ENCODE measurements around the gene CCDC179. TPM values are rescaled to one million over a fixed set of nuclear protein-coding genes. Genes with fewer than 3 reads are reported as not detected.

The CCDC179 gene
- polyA plus RNA-seq: not detected
- long read RNA-seq, donor 1: 0 reads
- long read RNA-seq, donor 2: 0 reads
- long read RNA-seq, donor 3: 0 reads
- long read RNA-seq, donor 4: 0 reads
- long read RNA-seq, donor 5: 0 reads
- long read RNA-seq, donor 6: 0 reads
- long read RNA-seq, donor 7: 0 reads
- long read RNA-seq, donor 8: 0 reads
- long read RNA-seq, donor 9: 0 reads
- long read RNA-seq, donor 10: 0 reads

DNA sequence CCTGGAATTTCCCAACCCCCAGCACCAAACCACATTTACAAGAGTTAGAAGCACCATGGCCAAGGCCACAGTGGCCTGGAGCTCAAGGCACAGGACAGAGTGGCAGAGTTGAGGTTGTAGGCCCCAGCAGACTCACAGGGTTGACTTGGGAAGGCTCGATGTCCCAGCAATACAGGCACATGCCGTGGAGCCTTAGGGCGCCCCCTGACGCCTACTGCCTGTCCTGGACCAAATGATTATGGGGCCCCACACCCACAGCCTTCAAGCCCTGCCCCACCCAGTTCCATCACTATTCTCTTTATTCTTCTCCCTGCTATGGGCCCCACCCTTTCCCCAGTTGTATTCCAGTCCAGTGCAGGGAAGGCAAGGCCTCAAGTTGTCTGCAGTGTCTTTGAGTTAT is at the start of gene CCDC179:
Gene CCDC179, minus strand, starts transcription at position 234 of the 400 bp plus-strand sequence. Its CDS starts 53 bp downstream, at position 181.
- Histone ChIP-seq H3K27me3 (ENCODE audit: control insufficient read depth in 3 of 3, insufficient read depth in 3 of 3, low read length in 3 of 3) (no peaks in the 10 kb centered on the region), H3K4me1 (ENCODE audit: control insufficient read depth in 3 of 3, insufficient read depth in 2 of 3, low read depth in 1 of 3, low read length in 2 of 3) (no peaks in the 10 kb centered on the region), H3K4me3 (ENCODE audit: low read depth in 1 of 3, low read length in 3 of 3) (no peak within 1 kb of the TSS), H3K27ac (ENCODE audit: low read depth in 1 of 3, low read length in 2 of 3) (no peak within 1 kb of the TSS), H3K9me3 (ENCODE audit: control insufficient read depth in 2 of 2, insufficient read depth in 1 of 2, low read depth in 1 of 2, low read length in 1 of 2) (no peaks in the 10 kb centered on the region), H3K36me3 (ENCODE audit: control insufficient read depth in 3 of 3, insufficient read depth in 2 of 3, low read depth in 1 of 3, low read length in 3 of 3) (no peaks in the 10 kb centered on the region)
- DNase-seq (no peak), FAIRE-seq (no peak)
- 92 to 99% (median 95%) methylated on average over 4 of the region's 4 CpGs for WGBS, 3 donors

DNA sequence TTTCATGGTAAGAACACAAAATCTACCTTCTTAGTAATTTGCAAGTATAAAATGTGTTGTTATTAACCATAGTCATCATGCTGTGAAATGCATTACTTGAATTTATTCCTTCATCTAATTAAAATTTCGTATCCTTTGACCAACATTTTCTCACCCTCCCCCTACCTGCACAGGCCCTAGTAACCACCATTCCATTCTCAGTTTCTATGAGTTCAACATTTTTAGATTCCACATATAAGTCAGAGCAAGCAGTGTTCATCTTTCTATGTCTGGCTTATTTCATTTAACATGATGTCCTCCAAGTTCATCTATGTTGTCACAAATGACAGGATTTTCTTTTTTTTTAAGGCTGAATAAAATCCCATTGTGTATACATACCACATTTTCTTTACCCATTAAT is 43.5 kb upstream of the CCDC179 start:
- WGBS, 3 donors: 71 to 86% (median 81%) methylated on average over 1 of the region's 1 CpG
- H3K9me3 ChIP-seq (ENCODE audit: control insufficient read depth in 2 of 2, insufficient read depth in 1 of 2, low read depth in 1 of 2, low read length in 1 of 2): peaks cover 0 to 2% of the 10 kb centered on the region in 2 donors
- FAIRE-seq: no peak

DNA sequence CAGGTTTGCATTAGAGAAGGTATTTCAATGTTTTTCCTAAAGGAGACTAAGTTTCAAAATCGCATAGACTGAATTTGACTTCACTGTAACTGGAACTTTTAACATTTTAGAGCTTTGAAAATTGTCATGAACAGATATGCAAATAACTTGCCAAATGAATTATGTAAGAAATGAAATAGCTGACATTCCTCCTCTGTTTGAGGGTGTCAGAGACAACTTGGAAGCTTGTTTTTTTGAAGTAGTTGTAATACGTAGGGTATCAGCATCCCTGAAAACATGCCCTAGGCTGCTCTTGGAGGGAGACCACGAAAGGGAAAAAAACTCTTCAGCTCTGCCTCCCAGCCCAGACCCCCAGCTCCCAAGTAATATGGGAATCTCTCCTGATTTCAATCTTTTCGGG is 41.3 kb upstream of the CCDC179 start:
- FAIRE-seq (no peak), DNase-seq (no peak)
- no peaks in the 10 kb centered on the region for H3K9me3 ChIP-seq (ENCODE audit: control insufficient read depth in 2 of 2, insufficient read depth in 1 of 2, low read depth in 1 of 2, low read length in 1 of 2)
- no peak overlapping the region for H3K27ac ChIP-seq (ENCODE audit: low read depth in 1 of 3, low read length in 2 of 3)
- H3K27me3 ChIP-seq (ENCODE audit: control insufficient read depth in 3 of 3, insufficient read depth in 3 of 3, low read length in 3 of 3): no peaks in the 10 kb centered on the region
- no peaks in the 10 kb centered on the region for H3K36me3 ChIP-seq (ENCODE audit: control insufficient read depth in 3 of 3, insufficient read depth in 2 of 3, low read depth in 1 of 3, low read length in 3 of 3)
- H3K4me3 ChIP-seq (ENCODE audit: low read depth in 1 of 3, low read length in 3 of 3): no peak overlapping the region
- 73 to 87% (median 82%) methylated on average over 4 of the region's 4 CpGs for WGBS, 3 donors
- H3K4me1 ChIP-seq (ENCODE audit: control insufficient read depth in 3 of 3, insufficient read depth in 2 of 3, low read depth in 1 of 3, low read length in 2 of 3): no peaks in the 10 kb centered on the region

More for the DNA sequence above, 43.5 kb upstream of the CCDC179 start:
- Histone ChIP-seq H3K36me3 (ENCODE audit: control insufficient read depth in 3 of 3, insufficient read depth in 2 of 3, low read depth in 1 of 3, low read length in 3 of 3) (no peaks in the 10 kb centered on the region), H3K27me3 (ENCODE audit: control insufficient read depth in 3 of 3, insufficient read depth in 3 of 3, low read length in 3 of 3) (no peaks in the 10 kb centered on the region), H3K4me3 (ENCODE audit: low read depth in 1 of 3, low read length in 3 of 3) (no peak overlapping the region), H3K27ac (ENCODE audit: low read depth in 1 of 3, low read length in 2 of 3) (no peak overlapping the region), H3K4me1 (ENCODE audit: control insufficient read depth in 3 of 3, insufficient read depth in 2 of 3, low read depth in 1 of 3, low read length in 2 of 3) (no peaks in the 10 kb centered on the region)
- no peak for DNase-seq

DNA sequence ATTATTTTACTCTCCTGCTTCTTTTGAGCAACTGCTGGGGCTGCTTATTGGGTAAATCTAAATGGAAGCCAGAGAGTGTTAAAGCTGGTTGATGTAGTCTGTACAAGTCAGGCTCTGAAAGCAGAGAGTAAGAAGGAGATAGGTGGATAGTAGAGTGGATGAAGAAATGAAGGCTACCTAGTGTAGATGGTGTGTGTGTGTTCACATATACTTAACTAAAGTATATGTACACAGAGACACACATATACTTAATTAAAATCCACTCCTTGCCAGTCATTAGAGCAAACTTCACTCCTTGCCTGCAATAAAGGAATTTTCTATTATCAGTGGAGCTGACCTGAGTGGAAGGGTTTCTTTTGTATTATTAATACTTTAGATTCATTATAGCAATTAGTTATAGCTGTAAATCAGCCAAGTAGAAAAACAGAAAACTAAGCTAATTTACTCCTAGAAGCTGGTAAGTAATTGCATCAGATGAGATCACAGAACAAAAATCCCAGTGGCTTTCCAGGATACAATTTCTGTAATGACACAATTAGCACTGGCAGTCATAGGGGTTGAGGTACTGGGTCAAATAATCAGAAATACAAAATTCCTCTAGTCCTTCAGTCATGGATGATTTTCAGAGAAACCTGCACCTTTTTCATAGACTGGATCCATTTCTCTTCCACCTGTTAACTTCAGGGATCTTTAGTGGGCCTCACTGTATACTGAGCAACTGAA is 40.7 kb upstream of the CCDC179 start:
- no peaks in the 10 kb centered on the region for H3K36me3 ChIP-seq (ENCODE audit: control insufficient read depth in 3 of 3, insufficient read depth in 2 of 3, low read depth in 1 of 3, low read length in 3 of 3)
- H3K9me3 ChIP-seq (ENCODE audit: control insufficient read depth in 2 of 2, insufficient read depth in 1 of 2, low read depth in 1 of 2, low read length in 1 of 2): no peaks in the 10 kb centered on the region
- no peaks in the 10 kb centered on the region for H3K4me1 ChIP-seq (ENCODE audit: control insufficient read depth in 3 of 3, insufficient read depth in 2 of 3, low read depth in 1 of 3, low read length in 2 of 3)
- no peak overlapping the region for H3K27ac ChIP-seq (ENCODE audit: low read depth in 1 of 3, low read length in 2 of 3)
- FAIRE-seq (no peak), DNase-seq (no peak)
- H3K4me3 ChIP-seq (ENCODE audit: low read depth in 1 of 3, low read length in 3 of 3): no peak overlapping the region
- H3K27me3 ChIP-seq (ENCODE audit: control insufficient read depth in 3 of 3, insufficient read depth in 3 of 3, low read length in 3 of 3): no peaks in the 10 kb centered on the region

DNA sequence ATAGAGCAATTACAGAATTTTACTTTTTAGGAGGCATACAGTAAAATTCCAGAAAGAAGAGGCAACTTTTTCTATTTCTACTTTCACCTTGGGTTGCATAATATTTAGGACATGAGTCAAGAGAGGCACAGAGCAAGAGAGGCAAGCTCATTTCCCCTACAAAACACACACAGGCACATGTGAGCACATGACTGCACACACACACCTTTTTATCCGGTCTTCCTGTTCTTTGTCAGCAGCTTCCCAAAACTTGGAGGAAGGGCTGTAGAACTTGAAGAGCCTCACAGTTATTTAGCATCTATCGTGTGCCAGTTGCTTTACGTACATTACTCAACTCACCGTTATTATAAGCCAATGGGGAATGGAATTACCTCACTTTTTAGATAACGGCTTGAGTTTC is 37.8 kb upstream of the CCDC179 start:
- WGBS, 3 donors: 88 to 90% (median 88%) methylated on average over 5 of the region's 5 CpGs
- no peak for FAIRE-seq
- no peaks in the 10 kb centered on the region for H3K4me1 ChIP-seq (ENCODE audit: control insufficient read depth in 3 of 3, insufficient read depth in 2 of 3, low read depth in 1 of 3, low read length in 2 of 3)
- no peaks in the 10 kb centered on the region for H3K9me3 ChIP-seq (ENCODE audit: control insufficient read depth in 2 of 2, insufficient read depth in 1 of 2, low read depth in 1 of 2, low read length in 1 of 2)
- DNase-seq: no peak
- H3K27me3 ChIP-seq (ENCODE audit: control insufficient read depth in 3 of 3, insufficient read depth in 3 of 3, low read length in 3 of 3): no peaks in the 10 kb centered on the region
- H3K4me3 ChIP-seq (ENCODE audit: low read depth in 1 of 3, low read length in 3 of 3): no peak overlapping the region
- H3K27ac ChIP-seq (ENCODE audit: low read depth in 1 of 3, low read length in 2 of 3): no peak overlapping the region
- no peaks in the 10 kb centered on the region for H3K36me3 ChIP-seq (ENCODE audit: control insufficient read depth in 3 of 3, insufficient read depth in 2 of 3, low read depth in 1 of 3, low read length in 3 of 3)

DNA sequence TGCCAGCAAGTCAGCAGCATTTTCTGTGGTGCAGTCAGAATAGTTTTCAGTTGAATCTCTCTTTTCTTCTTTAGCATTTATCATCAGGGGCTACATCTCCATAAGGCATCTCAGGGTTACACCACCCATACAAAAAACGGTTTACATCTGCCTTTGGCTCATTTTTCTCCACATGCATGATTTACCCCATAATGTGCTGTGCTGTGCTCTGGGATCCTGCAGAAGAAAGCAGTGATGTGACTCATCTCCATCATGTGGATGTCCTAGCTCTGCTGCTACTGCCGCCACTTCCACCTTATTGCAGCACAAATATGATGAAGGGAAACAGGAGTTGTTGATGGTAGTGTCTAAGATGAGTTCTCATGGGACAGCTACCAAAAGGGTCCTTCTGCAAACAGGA is 30.0 kb upstream of the CCDC179 start:
- no peak for FAIRE-seq
- H3K4me3 ChIP-seq (ENCODE audit: low read depth in 1 of 3, low read length in 3 of 3): no peak overlapping the region
- no peaks in the 10 kb centered on the region for H3K27me3 ChIP-seq (ENCODE audit: control insufficient read depth in 3 of 3, insufficient read depth in 3 of 3, low read length in 3 of 3)
- H3K36me3 ChIP-seq (ENCODE audit: control insufficient read depth in 3 of 3, insufficient read depth in 2 of 3, low read depth in 1 of 3, low read length in 3 of 3): no peaks in the 10 kb centered on the region
- WGBS, 3 donors: 75 to 86% (median 78%) methylated on average over 2 of the region's 2 CpGs
- H3K4me1 ChIP-seq (ENCODE audit: control insufficient read depth in 3 of 3, insufficient read depth in 2 of 3, low read depth in 1 of 3, low read length in 2 of 3): no peaks in the 10 kb centered on the region
- H3K27ac ChIP-seq (ENCODE audit: low read depth in 1 of 3, low read length in 2 of 3): no peak overlapping the region
- no peak for DNase-seq
- H3K9me3 ChIP-seq (ENCODE audit: control insufficient read depth in 2 of 2, insufficient read depth in 1 of 2, low read depth in 1 of 2, low read length in 1 of 2): no peaks in the 10 kb centered on the region

DNA sequence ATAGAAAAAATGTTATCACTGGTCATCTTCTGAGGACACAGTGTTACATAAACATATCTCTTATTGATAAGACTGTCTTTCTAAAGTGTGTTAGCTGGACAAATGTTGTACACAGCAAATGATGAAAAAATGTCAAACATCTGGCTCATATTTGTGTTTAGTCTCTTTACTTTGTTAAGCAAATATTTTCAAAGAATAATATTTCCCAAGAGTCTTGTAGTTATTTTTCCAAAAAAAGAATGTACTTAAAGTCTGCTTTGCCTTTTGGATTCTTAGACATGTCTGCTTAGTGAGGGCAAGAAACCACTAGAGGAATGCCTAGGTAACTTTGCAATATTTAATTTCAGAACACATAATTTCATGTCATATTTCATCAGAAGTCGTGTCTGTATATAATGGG is 23.9 kb upstream of the CCDC179 start:
- H3K27ac ChIP-seq (ENCODE audit: low read depth in 1 of 3, low read length in 2 of 3): no peak overlapping the region
- FAIRE-seq (no peak), DNase-seq (no peak)
- H3K27me3 ChIP-seq (ENCODE audit: control insufficient read depth in 3 of 3, insufficient read depth in 3 of 3, low read length in 3 of 3): no peaks in the 10 kb centered on the region
- H3K4me1 ChIP-seq (ENCODE audit: control insufficient read depth in 3 of 3, insufficient read depth in 2 of 3, low read depth in 1 of 3, low read length in 2 of 3): no peaks in the 10 kb centered on the region
- H3K4me3 ChIP-seq (ENCODE audit: low read depth in 1 of 3, low read length in 3 of 3): no peak overlapping the region
- H3K36me3 ChIP-seq (ENCODE audit: control insufficient read depth in 3 of 3, insufficient read depth in 2 of 3, low read depth in 1 of 3, low read length in 3 of 3): no peaks in the 10 kb centered on the region
- WGBS, 3 donors: 60 to 79% (median 68%) methylated on average over 1 of the region's 1 CpG
- no peaks in the 10 kb centered on the region for H3K9me3 ChIP-seq (ENCODE audit: control insufficient read depth in 2 of 2, insufficient read depth in 1 of 2, low read depth in 1 of 2, low read length in 1 of 2)

DNA sequence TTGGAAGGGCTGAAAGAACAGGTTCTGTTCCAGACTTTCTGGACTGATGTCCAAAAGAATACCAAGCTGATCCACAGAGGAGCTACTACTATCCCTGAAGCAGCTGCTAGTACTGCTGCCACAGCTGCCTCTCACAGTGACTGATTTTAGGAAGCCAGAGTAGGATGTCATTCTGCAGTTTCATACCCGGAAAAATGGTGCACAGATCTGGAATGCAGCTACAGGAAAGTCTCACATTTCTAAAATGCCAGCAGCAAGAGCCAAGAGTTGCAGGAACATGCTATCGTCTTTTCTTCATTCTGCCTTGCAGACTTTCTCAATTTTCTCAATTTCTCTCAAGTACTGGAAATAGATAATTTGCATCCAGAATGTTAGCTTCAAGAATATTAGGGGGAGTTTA is 19.4 kb upstream of the CCDC179 start:
- H3K4me1 ChIP-seq (ENCODE audit: control insufficient read depth in 3 of 3, insufficient read depth in 2 of 3, low read depth in 1 of 3, low read length in 2 of 3): peaks cover 0 to 5% (median 0%) of the 10 kb centered on the region in 3 donors
- no peak overlapping the region for H3K27ac ChIP-seq (ENCODE audit: low read depth in 1 of 3, low read length in 2 of 3)
- no peaks in the 10 kb centered on the region for H3K27me3 ChIP-seq (ENCODE audit: control insufficient read depth in 3 of 3, insufficient read depth in 3 of 3, low read length in 3 of 3)
- no peak for FAIRE-seq
- DNase-seq: no peak
- H3K36me3 ChIP-seq (ENCODE audit: control insufficient read depth in 3 of 3, insufficient read depth in 2 of 3, low read depth in 1 of 3, low read length in 3 of 3): no peaks in the 10 kb centered on the region
- WGBS, 3 donors: 57 to 82% (median 76%) methylated on average over 2 of the region's 2 CpGs
- H3K4me3 ChIP-seq (ENCODE audit: low read depth in 1 of 3, low read length in 3 of 3): no peak overlapping the region
- H3K9me3 ChIP-seq (ENCODE audit: control insufficient read depth in 2 of 2, insufficient read depth in 1 of 2, low read depth in 1 of 2, low read length in 1 of 2): no peaks in the 10 kb centered on the region

DNA sequence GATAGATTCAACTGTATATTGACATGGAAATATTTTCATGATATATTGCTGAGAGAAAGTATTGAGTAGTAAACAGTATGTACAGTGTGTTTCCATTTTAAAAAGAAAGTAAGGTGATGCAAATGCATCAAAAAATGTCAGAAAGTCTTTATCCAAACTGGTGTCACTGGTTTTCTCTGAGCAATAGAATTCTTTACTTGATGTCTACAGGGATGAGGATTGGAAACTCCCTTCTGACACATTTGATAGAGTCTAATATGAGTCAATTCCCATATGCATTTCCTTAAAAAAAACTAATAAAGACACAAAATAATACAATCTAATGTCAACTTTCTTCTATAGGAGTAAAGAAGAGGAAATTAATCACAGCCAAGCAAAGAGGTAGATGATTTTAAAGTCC is 18.3 kb upstream of the CCDC179 start:
- Histone ChIP-seq H3K27ac (ENCODE audit: low read depth in 1 of 3, low read length in 2 of 3) (no peak overlapping the region), H3K36me3 (ENCODE audit: control insufficient read depth in 3 of 3, insufficient read depth in 2 of 3, low read depth in 1 of 3, low read length in 3 of 3) (no peaks in the 10 kb centered on the region), H3K4me1 (ENCODE audit: control insufficient read depth in 3 of 3, insufficient read depth in 2 of 3, low read depth in 1 of 3, low read length in 2 of 3) (peaks cover 0 to 5% (median 0%) of the 10 kb centered on the region in 3 donors), H3K9me3 (ENCODE audit: control insufficient read depth in 2 of 2, insufficient read depth in 1 of 2, low read depth in 1 of 2, low read length in 1 of 2) (no peaks in the 10 kb centered on the region), H3K4me3 (ENCODE audit: low read depth in 1 of 3, low read length in 3 of 3) (no peak overlapping the region), H3K27me3 (ENCODE audit: control insufficient read depth in 3 of 3, insufficient read depth in 3 of 3, low read length in 3 of 3) (no peaks in the 10 kb centered on the region)
- no peak for DNase-seq
- no peak for FAIRE-seq

All from small intestine (tissue), 16 donors.